ENCODE data around the gene PRDM11.

Gene PRDM11

DNA sequence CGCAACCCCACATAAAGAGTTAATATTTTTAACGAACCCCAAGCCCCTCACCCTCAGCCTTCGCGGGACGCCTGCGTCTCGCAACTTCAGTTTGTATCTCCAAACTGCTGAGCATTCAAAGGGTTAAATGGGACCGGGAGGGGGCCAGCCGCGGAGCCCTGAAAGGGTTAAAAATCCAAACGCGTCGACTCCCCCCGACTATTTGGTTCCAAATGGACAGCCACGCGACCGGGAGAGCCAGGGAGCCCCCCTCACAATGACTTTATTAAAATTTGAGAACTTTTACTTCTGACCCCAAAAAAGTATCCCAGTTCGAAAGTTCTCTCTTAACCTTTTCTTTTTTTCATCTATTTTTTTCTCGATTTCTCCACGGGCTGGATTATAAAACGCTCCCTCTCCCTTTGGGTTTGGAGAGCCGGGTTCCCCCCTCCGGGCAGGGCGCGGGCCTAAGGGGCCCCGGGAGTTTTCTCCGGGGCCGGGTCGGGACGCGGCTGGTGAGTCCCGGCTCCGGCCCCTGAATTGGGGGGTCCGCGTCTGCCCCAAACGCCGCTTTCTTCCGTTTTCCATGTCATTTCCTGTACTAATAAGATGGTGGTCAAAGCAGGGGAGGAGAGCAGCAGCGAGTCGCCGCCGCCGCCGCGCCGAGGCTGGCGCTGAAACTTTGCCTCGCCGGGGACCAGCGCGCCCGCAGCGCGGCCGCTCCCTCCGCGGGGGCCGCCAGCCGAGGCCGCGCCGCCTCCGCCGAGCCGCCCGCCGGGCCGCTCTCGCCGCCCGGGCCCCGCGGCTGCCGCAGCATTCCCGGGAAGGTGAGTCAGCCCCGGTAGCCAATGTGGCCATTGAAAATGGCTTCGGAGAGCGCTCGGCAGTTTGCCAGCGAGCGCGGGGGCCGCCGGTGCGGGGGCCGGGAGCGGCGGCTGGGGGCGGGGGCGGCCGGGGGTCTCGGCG is at the start of gene PRDM11:
Gene PRDM11, plus strand, starts transcription at position 568 of the 945 bp plus-strand sequence. CDS start 35,128 bp downstream, outside the sequence.
- no peak for DNase-seq (ENCODE audit: low spot score)
- TF ChIP-seq, protein P1, sequence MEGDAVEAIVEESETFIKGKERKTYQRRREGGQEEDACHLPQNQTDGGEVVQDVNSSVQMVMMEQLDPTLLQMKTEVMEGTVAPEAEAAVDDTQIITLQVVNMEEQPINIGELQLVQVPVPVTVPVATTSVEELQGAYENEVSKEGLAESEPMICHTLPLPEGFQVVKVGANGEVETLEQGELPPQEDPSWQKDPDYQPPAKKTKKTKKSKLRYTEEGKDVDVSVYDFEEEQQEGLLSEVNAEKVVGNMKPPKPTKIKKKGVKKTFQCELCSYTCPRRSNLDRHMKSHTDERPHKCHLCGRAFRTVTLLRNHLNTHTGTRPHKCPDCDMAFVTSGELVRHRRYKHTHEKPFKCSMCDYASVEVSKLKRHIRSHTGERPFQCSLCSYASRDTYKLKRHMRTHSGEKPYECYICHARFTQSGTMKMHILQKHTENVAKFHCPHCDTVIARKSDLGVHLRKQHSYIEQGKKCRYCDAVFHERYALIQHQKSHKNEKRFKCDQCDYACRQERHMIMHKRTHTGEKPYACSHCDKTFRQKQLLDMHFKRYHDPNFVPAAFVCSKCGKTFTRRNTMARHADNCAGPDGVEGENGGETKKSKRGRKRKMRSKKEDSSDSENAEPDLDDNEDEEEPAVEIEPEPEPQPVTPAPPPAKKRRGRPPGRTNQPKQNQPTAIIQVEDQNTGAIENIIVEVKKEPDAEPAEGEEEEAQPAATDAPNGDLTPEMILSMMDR (IDR thresholded peaks at IDR 0.05; ENCODE audit: extremely low read depth, missing control alignments), result no peak

DNA sequence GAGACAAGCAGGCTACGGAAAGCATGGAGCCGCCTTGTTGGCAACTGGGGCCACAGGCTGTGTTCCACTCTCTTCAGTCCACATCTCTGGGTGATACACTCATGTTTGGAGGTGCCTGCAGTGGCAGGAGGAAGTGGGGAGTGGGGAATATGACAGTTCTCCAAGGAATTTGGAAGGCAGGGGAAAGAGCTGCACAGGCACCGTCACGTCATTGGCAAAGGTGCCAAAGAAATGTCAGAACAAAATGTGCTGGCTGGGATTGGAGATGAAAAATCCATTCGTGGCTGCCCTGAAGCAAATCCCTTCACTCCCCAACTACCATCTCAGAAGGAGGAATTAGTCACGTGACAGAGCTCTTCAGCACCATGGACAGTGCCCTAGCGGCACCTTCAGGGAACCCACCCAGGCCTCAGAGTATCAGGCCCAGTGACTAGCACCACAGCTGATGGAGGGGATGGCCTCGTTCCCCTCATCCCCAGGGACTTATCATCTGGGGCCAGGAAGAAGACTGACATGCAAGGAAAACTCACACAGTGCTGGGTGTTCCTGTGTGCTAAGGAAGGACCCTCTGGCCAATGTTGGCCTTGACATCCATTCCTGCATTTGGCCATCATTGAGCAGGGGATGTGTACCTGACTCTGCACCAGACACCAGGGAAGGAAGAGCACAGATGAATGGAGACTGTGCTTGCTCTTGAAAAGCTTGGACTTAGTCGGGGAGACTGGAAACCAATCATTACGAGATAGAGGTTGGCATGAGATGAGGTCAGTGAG is 48.5 kb upstream of the PRDM11 start:
- no peak for DNase-seq (ENCODE audit: low spot score)
- TF ChIP-seq, protein P1 (IDR thresholded peaks at IDR 0.05; ENCODE audit: extremely low read depth, missing control alignments), result no peak

DNA sequence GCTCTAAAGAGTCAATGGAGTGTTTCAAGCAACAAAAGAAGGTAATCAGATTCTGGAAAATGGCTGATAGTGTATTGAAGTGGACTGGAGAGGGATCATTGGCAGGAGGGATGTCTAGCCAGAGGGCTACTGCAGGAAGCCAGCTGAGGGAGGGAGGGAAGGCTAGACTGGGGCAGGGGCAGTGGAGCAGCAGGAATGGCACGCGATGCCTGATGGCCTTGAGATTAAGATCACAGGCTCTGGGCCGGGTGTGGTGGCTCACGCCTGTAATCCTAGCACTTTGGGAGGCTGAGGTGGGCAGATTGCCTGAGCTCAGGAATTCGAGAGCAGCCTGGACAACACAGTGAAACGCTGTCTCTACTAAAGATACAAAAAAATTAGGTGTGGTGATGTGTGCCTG is 47.5 kb upstream of the PRDM11 start:
- DNase-seq (ENCODE audit: low spot score), result no peak
- TF ChIP-seq, protein P1 (IDR thresholded peaks at IDR 0.05; ENCODE audit: extremely low read depth, missing control alignments), result no peak

DNA sequence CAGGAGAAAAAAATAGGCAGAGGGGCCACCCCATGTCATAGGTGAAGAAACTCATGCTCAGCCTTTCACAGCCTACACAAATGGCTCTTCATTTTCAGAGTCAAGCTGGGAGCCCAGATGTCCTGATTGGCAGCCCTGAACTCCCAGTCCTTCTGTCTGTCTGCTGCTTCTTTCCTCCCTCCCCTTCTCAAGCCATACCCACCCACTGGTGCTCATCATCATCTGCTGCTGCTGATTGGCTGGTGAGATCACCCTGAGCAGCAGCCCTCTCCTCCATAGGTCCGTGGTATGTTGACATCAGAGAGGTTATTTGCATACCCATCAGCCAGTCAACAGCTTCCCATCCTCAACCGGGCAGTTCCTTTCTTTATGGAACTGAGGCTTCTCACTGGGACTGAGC is 46.1 kb upstream of the PRDM11 start:
- TF ChIP-seq, protein P1 (IDR thresholded peaks at IDR 0.05; ENCODE audit: extremely low read depth, missing control alignments), result no peak
- no peak for DNase-seq (ENCODE audit: low spot score)

DNA sequence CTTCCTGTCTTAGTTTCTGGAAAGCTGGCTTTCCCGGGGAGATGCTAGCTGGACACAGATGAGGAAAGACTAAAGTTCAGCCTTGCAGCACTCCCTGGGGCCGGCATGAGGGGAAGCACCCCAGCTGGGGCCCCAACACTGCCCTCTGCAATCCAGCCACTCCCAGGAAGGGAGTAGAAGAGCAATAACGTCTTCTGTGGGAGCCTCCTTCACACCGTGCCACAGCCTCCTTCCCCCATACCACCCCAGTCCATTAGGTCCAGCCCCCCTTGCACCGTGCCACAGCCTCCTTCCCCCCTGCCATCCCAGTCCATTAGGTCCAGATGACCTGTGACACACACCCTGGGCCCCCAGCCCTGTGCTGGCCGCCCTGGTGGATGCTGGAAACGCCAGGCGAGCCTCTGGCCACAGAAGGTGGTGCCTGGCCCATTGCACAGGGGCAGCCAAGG is 44.1 kb upstream of the PRDM11 start:
- no peak for DNase-seq (ENCODE audit: low spot score)
- TF ChIP-seq, protein P1 (IDR thresholded peaks at IDR 0.05; ENCODE audit: extremely low read depth, missing control alignments), result no peak

DNA sequence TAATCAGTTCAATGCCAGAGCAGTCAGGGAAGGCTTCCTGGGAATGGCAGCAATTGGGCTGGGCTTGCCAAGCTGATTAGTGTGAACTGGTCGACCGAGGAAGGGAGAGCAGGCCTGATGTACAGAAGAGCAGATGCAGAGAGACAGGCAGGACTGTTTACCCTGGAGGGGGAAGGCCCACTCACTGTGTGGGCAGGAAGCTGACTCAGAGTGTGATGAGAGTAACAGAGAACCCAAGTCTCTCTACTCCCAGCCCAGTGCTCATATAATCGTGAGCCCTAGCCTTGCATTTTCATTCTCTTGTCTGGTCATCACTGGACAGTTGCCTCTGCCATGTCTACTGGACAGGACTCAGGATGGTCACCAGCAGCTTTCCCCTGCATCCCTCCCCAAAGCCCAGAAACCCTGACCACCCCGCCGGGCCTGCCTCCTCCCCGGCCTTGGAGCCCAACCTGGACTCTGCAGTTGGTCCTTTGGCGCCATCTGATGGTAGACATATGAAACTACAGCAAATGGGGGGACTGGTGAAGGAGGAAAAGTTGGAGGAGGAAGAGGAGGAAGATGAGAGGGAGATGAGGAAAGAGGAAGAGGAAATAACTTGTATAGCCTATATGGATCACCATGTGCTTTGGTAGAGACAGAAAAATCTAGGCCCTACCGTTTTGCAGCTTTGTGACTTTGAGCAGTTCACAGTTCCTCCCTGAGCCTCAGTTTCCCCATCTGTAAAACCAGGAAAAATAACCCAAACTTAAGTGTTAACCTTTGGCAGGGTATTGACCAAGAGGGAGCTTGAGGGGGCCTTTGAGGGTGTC is 43.4 kb upstream of the PRDM11 start:
- DNase-seq (ENCODE audit: low spot score), result peak; percentile 68
- TF ChIP-seq, protein P1 (IDR thresholded peaks at IDR 0.05; ENCODE audit: extremely low read depth, missing control alignments), result peak; percentile 66
